ENCODE results near the gene ENTPD3.

The ENTPD3 gene, protein sequence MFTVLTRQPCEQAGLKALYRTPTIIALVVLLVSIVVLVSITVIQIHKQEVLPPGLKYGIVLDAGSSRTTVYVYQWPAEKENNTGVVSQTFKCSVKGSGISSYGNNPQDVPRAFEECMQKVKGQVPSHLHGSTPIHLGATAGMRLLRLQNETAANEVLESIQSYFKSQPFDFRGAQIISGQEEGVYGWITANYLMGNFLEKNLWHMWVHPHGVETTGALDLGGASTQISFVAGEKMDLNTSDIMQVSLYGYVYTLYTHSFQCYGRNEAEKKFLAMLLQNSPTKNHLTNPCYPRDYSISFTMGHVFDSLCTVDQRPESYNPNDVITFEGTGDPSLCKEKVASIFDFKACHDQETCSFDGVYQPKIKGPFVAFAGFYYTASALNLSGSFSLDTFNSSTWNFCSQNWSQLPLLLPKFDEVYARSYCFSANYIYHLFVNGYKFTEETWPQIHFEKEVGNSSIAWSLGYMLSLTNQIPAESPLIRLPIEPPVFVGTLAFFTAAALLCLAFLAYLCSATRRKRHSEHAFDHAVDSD

DNA sequence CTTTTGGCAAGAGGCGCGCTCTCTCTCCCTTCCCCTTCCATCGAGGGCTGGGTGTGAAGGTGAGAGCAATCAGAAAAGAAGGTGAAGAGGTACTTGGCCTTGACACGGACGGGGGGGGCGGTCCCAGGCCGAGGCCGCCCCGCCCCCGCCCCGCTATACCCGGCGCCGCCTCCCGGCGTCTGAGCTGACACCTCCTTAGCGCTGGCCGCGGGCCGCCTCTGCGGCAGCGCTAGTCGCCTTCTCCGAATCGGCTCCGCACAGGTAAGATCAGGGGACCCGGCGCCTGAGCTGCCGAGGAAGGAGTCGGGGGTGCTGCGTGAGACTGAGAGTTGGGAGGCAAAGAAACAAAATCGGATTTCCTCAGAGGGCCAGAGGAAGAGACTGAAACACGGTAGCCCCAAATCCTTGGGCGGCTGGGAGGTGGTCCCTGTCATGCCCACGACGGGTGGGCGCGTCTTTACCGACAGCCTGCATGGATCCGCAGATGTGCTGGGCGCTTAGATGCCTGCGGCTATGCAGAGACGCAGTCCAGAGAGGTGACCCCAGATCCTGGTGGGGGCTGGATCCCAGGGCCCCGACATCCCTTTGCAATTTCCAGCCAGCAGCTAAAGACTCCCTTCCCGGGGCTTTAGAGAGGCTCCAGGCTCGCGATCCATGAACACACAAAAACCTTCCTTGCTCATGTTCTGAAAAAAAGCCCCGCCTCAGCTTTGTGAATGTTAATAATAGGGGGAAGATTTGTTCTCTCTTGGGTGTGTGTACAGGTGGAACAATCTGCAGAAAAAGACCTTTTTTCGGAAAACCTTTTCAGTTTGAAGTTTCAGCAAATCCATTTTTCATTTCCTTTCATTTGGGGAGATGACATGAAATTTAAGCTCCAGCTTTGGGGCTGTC, at the start of gene ENTPD3:
TSS of gene ENTPD3 (plus strand) at position 184 of the 894 bp plus-strand sequence. CDS start 874 bp downstream, outside the sequence.
- no peak for DNase-seq (ENCODE audit: low spot score)

DNA sequence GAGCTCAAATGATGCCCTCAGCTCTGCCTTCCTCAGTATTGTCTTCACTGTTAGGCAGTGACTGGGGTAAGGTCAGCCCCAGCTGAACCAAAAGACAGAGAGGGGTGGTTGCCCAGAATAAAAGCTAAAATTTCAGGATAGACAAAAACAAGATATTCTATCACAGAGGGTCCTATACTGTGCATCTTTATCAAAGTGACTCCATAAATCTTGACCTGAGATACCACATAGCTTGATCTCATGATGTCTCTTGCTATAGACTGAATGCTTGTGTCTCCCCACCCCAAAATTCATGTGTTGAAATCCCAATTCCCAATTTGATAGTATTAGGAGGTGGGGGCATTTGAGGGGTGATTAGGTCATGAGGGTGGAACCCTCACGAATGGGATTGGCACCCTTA, 47.1 kb upstream of the ENTPD3 start:
- DNase-seq (ENCODE audit: low spot score) = no peak

DNA sequence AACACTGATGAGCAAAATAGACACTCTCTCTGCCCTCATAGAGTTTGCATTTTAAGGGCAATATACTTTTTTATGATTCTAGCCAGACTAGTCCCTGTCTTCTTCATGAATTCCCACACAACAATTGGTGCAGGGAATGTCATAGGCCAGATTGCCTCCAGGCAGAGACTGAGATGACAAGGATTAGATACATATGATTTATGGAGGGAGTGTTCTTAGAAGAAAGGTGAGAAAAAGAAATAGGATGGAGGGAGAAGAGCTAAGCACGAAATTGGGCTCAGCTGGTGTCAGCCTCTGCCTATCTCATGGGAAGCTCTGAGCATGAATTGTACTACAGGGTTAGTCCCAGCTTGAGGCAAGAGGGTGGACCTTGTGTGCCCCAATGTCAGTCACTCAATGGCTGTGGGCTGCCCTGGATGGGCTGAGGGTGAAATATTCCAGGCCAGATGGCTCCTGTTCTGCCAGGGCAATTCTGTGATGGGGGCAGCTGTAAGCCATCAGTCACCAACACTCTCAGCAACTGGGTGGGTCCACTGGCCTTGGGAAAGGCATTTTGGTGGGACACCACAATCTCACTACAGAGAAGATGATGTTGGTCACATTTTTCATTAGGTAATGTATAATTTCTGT, 46.3 kb upstream of the ENTPD3 start:
- DNase-seq (ENCODE audit: low spot score) = no peak

DNA sequence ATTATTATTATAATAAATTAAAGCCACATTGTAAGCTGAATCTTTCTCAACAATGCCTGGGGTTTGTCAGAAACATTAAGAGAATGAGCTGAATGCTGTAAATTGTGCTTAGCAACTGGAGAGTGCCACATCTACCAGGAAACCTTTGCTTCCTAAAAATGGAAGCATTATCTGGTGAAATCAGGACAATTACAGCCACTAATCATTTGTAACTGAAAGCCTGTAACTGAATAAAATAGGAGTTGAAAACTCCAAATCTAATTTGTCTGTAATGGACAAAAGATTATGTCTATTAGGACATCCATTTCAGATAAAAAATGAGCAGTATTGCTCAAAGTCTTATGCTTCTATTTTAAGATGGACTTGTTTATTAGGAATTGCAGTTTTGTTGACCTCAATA, 45.3 kb upstream of the ENTPD3 start:
- DNase-seq (ENCODE audit: low spot score) = no peak

DNA sequence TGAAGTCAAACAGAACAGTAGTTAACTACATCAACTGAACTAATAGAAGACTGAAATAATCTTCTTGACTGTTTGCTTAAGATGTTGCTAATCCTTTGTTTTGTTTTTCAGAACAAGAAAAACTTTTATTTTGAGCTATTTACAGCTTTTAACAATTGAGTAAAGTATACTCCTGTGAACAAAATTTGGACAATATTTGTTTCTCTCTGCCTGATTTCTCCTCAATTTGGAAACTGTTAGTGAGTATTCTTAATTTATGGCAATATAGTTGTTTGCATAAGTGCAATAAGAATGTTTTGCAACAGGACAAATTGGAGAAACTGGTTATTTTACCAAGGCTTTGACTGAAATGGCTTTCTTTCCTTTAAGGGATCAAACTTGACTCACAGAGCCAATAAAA, 36.5 kb upstream of the ENTPD3 start:
- peak; percentile 8 for DNase-seq (ENCODE audit: low spot score)

DNA sequence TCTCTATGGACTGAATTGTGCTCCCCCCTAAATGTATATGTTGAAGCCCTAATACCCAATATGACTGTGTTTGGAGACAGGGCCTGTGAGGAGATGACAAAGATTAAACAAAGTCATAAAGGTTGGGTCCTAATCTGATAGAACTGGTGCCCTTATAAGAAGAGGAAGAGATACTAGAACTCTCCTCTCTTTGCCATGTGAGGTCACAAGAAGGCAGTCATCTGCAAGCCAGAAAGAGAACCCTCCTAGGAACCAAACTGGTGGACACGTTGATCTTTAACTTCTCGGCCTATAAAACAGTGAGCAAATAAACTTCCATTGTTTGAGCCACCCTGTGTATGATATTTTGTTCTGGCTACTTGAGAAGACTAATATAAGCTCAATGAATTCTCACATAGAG, 31.6 kb upstream of the ENTPD3 start:
- no peak for DNase-seq (ENCODE audit: low spot score)

DNA sequence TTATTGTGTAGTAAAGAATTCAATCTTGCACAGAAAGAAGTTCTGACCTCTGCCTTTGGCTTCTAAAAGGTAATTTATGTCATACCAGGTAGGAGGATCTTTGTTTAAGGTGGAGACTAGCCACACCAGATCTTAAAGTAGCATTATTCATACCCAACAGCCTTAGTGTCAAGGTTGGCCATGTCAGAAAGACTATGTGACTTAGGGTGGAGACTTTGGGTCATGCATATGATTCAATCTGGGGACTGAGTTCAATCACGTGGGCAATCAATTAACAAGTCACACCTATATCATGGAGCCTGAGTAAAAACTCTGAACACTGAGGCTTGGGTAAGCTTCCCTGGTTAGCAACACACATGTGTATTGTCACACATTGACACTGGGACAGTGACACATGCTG, 28.5 kb upstream of the ENTPD3 start:
- no peak for DNase-seq (ENCODE audit: low spot score)

DNA sequence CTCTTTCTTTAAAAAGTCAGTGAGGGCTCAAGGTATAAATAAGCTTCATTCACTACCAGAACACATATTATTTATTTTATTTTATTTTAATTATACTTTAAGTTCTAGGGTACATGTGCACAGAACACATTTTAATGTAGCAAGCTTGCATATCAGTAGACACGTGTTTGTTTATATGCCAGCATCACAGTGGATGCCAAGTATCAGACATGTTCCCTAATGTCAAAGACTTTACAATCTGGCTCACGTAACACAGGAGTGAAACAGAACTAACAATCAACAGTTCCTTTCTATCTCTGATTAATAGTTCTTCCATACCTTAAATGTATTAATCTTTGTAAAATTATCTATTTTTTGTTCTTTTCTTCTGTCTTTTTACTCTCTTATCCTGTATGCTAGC, 23.3 kb upstream of the ENTPD3 start:
- no peak for DNase-seq (ENCODE audit: low spot score)

DNA sequence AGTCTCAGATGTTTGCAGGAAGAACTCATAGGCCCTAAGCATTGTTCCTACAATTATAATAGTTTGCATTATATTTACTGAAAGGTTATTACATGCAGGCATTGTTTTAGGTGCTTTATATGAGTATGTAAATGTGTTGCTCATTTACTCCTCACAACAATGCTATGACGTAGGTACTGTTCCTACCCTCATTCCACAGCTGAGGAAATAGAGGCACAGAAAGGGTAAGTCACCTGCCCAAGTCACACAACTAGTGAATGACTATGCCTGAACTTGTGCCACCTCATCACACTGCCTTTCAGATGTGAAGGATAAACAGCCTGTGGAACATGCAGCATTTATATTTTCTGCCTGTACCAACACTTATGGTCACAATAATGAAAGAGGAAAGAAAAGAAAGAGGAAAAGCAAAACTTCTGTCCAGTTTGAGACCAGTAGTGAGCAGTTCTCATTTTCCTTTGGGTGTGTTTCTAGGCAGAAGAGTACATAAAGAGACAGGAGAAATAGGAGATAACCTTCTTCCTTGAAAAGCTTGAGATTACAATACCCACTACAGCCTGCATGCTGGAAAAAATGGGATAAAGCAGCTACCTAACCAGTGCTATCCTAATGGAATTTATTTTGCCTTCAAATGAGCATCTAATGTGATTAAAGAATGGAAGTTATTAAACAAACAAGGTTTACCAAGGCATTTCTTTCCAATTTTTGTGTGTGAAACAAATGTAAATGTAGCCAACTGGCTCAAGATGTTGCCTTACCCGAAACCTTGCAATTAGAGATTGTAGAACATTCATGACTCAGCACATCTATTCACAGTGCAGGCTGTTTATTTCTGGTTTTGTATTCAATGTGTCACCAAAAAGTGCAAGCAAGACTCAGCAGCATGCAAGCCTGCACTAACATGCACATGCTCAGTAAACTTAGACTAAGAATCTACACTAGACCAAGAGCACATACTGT, 20.5 kb upstream of the ENTPD3 start:
- no peak for DNase-seq (ENCODE audit: low spot score)

DNA sequence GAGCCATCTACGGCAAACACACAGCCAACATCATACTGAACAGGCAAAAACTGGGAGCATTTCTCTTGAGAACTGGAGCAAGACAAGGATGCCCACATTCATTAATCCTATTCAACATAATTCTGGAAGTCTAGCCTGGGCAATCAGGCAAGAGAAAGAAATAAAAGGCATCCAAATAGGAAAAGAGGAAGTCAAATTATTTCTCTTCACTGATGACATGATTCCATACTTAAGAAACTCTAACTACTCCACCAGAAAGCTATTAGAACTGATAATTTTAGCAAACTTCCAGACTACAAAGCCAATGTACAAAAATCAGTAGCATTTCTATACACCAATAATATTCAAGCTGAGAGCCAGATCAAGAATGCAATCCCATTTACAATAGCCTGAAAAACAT, 17.3 kb upstream of the ENTPD3 start:
- DNase-seq (ENCODE audit: low spot score) = no peak

DNA sequence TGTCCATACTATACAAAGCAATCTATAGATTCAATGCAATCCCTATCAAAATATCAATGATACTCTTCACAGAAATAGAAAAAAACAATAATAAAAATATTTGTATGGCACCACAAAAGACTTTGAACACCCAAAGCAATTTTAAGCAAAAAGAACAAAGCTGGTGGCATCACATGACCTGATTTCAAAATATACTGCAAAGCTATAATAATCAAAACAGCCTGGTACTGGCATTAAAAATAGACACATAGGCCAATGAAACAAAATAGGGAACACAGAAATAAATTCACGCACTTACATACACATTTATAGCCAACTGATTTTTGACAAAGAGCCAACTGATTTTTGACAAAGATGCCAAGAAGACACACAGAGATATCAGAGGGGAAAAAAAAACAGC, 9.2 kb upstream of the ENTPD3 start:
- DNase-seq (ENCODE audit: low spot score) = no peak

DNA sequence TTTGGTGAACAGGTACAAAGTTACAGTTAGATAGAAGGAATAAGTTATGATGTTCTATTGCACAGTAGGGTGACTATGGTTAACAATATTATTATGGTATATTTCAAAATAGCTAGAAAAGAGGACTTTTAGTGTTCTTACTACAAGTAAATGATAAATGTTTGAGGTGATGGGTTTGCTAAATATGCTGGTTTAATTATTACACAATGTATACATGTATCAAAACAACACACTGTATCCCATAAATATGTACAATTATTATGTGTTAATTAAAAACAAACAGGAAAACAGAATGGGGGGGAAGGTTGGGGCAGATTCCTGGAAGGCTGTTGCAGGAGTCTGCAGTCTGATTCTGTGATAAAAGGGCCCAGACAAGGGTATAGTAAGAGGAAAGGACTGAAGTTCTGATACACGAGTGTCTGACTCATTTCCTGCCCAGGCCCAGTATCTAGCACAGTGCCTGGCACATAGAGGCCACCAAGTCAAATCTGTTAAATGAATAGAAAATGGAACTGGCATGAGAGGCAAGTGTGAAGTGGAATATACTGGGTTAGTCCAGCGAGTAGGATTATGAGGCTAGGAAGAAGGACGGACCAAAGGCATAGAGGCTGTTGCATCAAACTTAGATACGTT, 7.2 kb upstream of the ENTPD3 start:
- no peak for DNase-seq (ENCODE audit: low spot score)

DNA sequence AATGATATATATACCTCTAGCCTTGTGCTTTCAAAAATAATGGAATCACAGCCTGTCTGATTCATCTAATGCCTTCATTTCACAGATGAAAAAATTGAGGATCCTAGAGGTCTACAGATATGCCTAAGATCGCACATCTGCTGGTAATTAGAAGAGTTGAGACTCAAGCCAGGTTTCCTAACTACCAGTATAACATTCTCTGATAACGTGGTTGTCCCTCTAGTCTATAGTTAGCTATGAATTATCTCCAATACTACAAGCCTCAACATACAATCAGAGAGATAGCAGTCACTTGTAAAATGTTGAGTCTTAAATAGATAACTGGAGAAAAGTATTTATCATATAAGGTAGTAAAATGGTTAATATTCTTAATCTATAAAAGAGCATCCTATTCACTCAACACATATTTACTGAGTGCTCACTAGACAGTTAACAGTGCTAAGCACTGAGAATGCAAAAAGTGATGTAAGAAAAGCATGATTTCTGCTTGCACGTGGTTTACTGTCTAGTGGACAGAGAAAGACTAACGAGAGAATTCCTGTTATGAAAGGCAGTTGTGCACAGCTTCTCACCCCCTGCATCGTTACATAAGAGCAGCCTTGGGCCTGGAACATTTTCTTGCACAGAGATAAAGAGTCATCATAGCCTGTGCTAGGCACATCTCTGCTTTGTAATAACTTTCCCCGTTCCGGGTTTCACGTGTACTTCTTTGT, 4.9 kb upstream of the ENTPD3 start:
- no peak for DNase-seq (ENCODE audit: low spot score)

DNA sequence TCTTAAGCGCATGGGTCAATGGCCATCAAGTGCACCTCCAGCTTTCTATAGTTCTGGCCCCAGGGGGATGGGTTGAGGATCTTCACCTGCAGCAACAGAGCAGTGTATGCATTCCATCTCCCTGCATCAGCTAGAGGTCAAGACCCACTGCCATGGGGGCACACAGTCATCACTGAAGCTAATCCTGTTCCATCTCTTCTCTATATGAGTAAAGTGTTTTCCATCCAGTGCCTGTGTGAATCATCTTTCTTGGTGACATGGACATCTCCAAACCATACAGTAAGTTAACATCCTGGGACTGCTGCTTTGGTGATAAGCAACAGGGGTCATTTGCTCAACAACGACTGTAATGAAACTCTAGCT, 4.4 kb upstream of the ENTPD3 start:
- DNase-seq (ENCODE audit: low spot score) = no peak

DNA sequence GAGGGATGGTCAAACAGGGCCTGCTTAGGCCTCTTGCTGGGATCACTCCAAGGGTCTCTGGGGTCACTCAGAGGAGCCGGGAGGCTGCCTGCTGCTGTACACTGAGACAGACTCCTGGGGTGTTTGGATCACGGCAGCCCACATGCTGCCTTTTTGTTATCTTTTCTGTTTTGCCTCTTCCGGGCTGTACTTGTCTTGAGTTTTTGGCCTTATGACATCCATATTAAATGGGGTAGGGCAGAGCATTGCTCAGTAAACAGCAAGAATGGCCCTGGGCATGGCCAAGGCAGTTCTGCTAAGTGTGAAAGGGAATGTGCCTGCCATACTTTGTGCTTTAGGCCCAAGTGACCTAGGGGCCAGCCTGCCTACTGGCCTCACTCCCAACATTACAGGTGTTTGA, 771 bp upstream of the ENTPD3 start:
- no peak for DNase-seq (ENCODE audit: low spot score)

DNA sequence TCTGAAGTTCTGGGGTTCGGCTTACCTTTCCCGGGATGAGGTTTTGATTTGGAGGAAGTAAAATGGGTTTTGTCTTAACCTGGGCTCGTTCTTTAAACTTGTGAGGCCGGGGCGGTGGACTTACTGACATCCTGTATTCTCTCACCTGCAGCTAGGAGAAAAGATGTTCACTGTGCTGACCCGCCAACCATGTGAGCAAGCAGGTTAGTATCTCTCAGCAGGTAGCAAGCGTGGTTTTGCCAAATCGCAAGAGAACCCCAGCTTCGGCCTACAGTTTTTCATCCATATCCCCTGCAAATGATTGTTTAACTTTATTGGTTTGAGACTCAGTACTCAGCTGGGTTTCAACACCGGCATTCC, 891 bp downstream of the ENTPD3 start:
- DNase-seq (ENCODE audit: low spot score) = no peak

DNA sequence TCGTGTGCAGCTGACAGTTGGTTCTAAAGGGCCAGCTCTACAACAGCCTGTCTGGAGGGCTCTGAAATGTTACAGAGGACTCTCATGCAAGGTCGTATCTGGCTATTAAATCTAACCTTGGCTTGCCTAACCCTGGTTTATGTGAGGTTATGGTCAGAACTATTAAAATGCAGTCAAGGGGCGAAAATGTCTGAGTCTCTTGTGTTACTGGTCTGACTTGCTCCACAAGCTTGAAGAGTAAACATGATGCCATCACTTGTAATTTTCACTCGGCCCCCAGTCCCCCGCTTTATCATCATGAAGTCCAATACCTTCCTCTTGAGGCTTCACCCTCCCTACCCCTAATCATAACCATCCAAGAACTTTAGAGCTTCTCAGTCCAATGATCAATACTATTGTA, 9.4 kb downstream of the ENTPD3 start:
- DNase-seq (ENCODE audit: low spot score) = no peak

DNA sequence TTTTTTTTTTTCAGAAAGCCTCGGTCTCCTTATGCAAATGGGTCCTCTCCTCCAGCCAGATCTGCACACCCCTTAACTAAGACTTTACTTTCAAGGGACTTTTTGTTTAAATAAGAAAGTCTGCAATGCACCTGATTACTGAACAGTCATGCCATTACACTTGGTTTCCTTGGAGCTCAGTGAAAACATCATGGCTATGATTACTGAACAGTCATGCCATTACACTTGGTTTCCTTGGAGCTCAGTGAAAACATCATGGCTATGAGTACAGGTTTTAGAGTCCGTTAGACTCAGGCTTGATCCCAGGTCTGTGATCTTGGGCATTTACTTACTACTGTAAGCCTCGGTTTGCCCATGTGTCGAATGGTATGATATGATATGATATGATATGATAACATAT, 10.1 kb downstream of the ENTPD3 start:
- no peak for DNase-seq (ENCODE audit: low spot score)

DNA sequence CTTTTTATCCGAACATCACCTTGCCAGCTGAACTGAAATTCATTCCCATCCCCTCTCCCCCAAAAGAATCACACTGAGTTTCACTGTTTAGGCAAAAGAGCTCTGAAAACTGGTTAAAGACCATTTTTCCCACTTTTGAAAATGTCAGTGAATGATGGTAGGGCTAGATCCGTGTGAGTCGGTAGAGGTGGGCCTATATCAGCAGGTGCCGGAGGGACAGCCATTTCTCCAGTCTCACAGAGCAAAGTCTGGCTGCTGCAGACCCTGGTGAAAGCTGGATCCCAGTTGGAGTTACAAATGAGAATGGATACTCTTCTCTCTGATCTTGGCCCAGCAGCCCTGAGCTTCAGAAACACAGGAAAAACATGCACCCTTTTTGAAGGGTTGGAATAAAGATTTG, 10.9 kb downstream of the ENTPD3 start:
- DNase-seq (ENCODE audit: low spot score) = no peak

DNA sequence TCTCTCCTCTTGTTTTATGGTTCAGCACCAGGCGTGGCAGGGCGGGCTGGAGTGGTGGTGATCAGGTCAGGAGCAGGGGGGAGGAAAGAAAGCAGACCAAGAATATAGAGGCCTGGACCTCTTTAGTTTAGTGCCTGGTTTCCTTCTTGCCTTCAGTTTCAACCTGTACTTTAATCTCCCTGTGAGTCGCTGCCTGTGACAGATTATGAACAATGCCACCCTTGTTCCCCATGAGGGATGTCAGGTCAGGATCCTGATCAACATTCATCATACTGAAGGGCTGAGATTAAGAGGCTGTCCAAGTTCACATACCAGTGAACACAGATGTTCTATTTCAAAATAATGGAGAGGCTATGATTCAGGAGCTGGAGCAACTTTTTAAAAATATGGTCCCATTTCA, 11.4 kb downstream of the ENTPD3 start:
- no peak for DNase-seq (ENCODE audit: low spot score)

Data from NAMALWA (cell line).